GM18868 (cell line): Measurements from ENCODE around the gene GHRHR.

Experiments
- ATAC-seq: cut with Tn5 transposase; IDR thresholded peaks from one replicate; pipeline ENCODE4 v1.9.1; 2021; ENCODE audit warnings: mild to moderate bottlenecking, moderate library complexity; ENCODE audit not compliant: unreplicated experiment

The GHRHR gene

DNA sequence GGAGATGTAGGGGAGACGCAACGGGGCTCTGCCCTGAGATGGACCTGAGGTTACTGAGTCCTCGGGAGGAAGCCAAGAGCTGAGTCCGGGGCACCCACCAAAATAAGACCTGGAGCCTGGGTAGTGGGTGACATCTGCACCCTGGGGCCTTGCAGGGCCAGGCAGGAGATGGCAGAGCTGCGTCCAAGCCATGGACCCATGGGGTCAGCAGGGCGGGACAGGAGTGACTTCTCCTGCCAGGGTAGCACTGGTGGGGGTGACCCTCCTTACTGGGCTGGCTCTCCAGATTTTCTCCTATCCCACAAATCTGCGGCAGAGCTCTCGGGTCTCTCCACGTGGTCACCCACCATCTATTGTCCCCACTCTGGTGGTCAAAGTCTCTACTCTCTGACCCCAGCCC, 2.1 kb downstream of the GHRHR start:
- no peak for ATAC-seq

DNA sequence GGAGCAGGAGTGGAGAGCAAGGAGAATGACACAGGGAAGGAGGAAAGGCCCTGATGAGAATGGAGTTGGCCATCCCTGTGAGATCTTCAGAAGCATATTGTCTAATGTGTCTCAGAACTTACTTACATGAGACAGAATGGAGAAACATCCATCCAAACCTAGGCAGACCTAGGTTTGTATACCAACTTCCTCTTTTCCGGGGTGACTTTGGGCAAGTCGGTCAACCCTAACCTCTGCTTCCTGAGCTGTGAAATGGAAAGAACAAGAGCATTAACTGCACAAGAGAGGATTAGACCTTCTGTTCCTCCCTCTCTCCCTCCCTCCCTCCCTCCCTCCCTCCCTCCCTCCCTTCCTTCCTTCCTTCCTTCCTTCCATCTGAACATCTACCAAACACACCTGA, 4.5 kb downstream of the GHRHR start:
- peak; percentile 48 for ATAC-seq

GRCh38 chr7:30968747-30969603, 5.2 kb downstream of the GHRHR start:
- peak; percentile 17 for ATAC-seq

DNA sequence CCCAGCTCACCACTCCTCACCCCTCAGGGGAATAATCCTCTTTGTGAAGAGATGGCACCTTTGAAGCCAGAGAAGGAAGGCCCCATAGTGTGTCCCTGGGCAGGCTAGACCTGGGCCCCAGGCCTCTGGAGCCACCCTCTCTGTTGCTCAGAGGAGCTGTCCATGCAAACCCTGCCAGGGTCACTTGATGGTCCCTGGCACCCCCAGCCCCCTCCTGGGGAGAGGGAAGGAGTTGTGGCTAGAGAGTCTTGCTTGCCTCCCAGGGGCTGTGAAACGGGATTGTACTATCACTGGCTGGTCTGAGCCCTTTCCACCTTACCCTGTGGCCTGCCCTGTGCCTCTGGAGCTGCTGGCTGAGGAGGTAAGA, 5.8 kb downstream of the GHRHR start:
- no peak for ATAC-seq

DNA sequence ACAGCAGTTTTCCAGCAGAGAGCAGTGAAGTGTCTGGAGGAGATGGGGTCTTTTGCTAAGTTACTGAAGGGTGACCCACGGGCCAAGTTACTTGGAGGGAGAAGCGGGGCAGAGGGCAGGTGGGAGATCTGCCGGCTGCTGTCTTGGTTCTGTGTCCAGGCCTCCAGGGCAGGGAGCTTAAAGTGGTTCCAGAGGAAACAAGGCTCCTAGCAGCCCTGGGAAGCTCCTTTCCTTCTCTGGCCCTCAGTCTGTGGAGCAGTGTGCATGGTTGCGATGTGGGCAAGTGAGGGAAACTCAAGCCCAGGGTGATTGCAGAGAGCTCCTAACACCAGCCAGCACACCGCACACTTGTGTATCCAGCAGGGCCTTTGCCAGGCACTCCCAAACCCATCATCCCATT, 6.3 kb downstream of the GHRHR start:
- ATAC-seq, result no peak

GRCh38 chr7:30970594-30971094, 6.9 kb downstream of the GHRHR start:
- no peak for ATAC-seq

- no peak for ATAC-seq
Measured at GRCh38 chr7:30971440-30971839, 7.7 kb downstream of the GHRHR start.

- ATAC-seq, result no peak
Measured at GRCh38 chr7:30971840-30972563, 8.2 kb downstream of the GHRHR start.

GRCh38 chr7:30973292-30973691, 9.5 kb downstream of the GHRHR start:
- ATAC-seq, result no peak

DNA sequence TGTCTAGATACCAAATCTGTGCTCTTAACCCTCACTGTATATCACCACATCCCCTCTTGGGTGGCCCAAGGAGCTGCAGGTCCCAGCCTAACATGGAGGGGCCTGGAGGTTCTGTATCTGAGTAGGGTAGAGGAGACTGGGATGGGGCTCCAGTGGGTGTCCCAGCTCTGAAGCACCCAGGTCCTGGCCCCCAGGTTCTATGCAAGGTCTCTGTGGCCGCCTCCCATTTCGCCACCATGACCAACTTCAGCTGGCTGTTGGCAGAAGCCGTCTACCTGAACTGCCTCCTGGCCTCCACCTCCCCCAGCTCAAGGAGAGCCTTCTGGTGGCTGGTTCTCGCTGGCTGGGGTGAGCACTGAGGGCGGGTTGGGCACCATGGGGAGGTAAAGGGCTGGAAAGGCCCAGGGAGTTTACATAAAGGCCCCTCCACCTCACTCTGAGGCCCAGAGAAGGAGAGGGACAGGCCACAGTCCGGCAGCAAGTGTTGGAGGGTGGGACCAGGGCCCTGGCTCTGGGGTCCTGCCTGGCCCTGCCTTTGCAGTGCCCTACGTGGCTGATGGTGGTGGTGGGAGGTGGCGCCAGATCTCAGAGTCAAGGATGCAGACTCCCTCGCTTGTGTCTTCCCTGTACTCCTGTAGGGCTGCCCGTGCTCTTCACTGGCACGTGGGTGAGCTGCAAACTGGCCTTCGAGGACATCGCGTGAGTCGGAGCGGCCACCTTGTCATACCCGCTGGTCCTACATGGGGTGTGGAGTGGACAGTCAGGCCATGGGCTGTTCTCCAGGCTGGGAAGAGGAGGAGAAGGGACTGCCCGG, 10.2 kb downstream of the GHRHR start:
- ATAC-seq, result no peak

GRCh38 chr7:30974605-30975255, 11.0 kb downstream of the GHRHR start:
- peak; percentile 97 for ATAC-seq

GRCh38 chr7:30975256-30975899, 11.6 kb downstream of the GHRHR start:
- no peak for ATAC-seq

DNA sequence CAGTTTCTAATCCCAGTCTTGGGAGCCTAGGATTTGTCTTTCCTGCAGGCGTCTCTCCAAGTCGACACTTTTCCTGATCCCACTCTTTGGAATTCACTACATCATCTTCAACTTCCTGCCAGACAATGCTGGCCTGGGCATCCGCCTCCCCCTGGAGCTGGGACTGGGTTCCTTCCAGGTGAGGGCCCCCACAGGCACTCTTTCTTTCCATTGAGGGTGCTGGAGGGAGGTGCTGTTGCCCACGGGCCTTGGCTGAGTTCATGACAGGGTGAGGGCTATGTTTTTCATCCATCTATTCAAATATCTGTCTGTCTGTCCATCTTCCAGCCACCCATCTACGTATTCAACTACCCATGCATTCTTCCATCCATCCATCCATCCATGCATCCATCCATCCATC, 12.6 kb downstream of the GHRHR start:
- ATAC-seq, result no peak

DNA sequence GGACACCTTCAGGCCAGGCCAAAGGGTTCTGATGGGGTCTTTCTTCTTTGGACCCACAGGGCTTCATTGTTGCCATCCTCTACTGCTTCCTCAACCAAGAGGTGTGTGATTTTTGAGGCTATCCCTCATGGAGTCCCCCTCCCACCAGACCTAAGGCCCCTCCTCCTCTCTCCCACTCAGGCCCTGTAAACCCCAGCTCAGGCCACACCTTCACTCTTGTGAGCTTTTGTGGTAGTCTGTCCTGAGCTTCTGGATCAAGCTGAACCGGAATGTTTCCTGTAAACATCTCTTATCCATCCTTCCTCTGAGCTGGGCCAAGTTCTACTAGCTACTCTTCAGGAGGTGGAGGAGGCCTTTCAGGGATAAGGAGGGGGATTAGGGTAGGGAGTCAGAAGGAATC, 13.5 kb downstream of the GHRHR start:
- no peak for ATAC-seq

DNA sequence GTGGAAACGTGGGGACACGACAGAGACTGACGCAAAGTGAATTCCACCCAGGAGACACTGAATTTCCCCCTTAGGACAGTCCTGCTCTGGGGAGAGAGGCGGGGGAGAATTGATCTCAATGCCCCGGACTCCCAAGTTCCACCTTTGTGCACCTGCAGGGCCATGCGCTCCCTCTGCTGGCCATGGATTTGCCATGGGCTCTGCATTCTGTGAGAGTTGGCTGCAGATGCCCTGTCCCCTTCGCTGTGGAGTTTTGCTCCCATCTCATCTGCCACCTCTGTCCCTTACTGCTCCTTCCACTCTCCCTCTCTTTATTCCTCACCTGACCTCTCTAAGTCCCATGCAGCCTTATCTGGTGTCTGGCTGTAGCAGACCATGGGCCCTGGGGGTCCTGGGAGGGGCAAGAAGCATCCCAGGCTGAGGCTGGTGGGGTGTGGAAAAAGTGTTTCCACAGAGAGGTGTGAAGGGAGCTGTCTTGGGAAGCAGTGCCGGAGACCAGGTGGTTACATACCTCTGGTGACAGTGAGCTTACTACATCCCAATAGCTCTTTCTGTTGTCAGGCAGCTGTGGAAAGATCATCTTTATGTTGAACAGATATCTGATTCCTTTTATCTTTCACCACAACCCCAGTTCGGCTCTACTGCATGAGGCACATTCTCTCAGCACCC, 14.3 kb downstream of the GHRHR start:
- ATAC-seq, result no peak

DNA sequence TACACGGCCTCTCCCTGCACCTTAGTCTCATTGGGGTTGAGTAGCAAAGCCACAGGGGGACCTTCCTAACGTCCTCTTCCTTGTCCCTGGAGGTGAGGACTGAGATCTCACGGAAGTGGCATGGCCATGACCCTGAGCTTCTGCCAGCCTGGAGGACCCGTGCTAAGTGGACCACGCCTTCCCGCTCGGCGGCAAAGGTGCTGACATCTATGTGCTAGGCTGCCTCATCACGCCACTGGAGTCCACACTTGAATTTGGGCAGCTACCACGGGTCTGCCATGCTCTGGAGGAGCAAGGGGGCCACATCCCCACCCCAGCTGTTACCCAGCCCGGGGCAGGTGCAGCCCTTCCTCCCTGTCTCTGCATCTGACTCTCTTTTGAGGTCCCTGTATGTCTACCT, 15.3 kb downstream of the GHRHR start:
- no peak for ATAC-seq

DNA sequence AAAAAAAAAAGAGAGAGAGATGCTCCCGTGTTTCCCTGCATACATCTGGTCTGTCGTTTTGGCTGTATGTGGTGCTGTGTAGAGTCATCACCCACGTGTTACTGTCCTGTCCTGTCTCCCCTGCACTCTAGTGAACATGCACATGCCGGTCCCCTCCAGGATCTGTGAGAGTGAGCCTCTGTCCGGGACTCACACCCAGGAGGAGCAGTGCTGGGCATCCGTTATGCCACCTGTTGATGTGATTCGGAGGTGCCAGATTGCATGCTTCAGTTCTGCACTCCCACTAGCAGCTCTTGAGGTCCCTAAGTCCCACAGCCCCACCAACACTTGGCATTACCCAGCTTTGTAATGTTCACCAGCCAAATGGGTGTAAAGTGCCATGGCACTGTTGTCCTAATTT, 16.4 kb downstream of the GHRHR start:
- ATAC-seq, result no peak

GRCh38 chr7:30980751-30981150, 17.0 kb downstream of the GHRHR start:
- no peak for ATAC-seq

GRCh38 chr7:30983042-30983913, 19.5 kb downstream of the GHRHR start:
- peak; percentile 92 for ATAC-seq
